ENCODE results near the gene LMX1B.
"Not testable (repeated sequence)": the region's sequence is repeated elsewhere in the genome, so short reads cannot be mapped to it uniquely, and the experiment has no call there.

Gene LMX1B

GRCh38 chr9:126654124-126654523 is 40.4 kb downstream of the LMX1B start:
- no peak overlapping the region for H3K27ac ChIP-seq
- TF ChIP-seq CTCF (IDR thresholded peaks at IDR 0.05) (no peak), ZFX (IDR thresholded peaks at IDR 0.05; ENCODE audit: borderline replicate concordance) (no peak)

- not testable (repeated sequence) for H3K27ac ChIP-seq
Measured at GRCh38 chr9:126656214-126656613, 42.5 kb downstream of the LMX1B start.

- TF ChIP-seq CTCF (IDR thresholded peaks at IDR 0.05), result no peak
- no peak for TF ChIP-seq ZFX (IDR thresholded peaks at IDR 0.05; ENCODE audit: borderline replicate concordance)
- H3K27ac ChIP-seq, result no peak overlapping the region
Measured at GRCh38 chr9:126658201-126658825, 44.6 kb downstream of the LMX1B start.

- no peak for TF ChIP-seq CTCF (IDR thresholded peaks at IDR 0.05)
- TF ChIP-seq ZFX (IDR thresholded peaks at IDR 0.05; ENCODE audit: borderline replicate concordance), result no peak
- no peak overlapping the region for H3K27ac ChIP-seq
Measured at GRCh38 chr9:126658956-126659555, 45.3 kb downstream of the LMX1B start.

GRCh38 chr9:126661122-126661520 is 47.4 kb downstream of the LMX1B start:
- H3K27ac ChIP-seq, result no peak overlapping the region
- no peak for TF ChIP-seq ZFX (IDR thresholded peaks at IDR 0.05; ENCODE audit: borderline replicate concordance)

GRCh38 chr9:126661521-126662251 is 48.0 kb downstream of the LMX1B start:
- no peak overlapping the region for H3K27ac ChIP-seq
- TF ChIP-seq CTCF (IDR thresholded peaks at IDR 0.05) (no peak), ZFX (IDR thresholded peaks at IDR 0.05; ENCODE audit: borderline replicate concordance) (no peak)

- H3K27ac ChIP-seq, result no peak overlapping the region
- no peak for TF ChIP-seq CTCF (IDR thresholded peaks at IDR 0.05)
- no peak for TF ChIP-seq ZFX (IDR thresholded peaks at IDR 0.05; ENCODE audit: borderline replicate concordance)
Measured at GRCh38 chr9:126663661-126664072, 49.9 kb downstream of the LMX1B start.

GRCh38 chr9:126664900-126665643 is 51.3 kb downstream of the LMX1B start:
- no peak overlapping the region for H3K27ac ChIP-seq
- TF ChIP-seq ZFX (IDR thresholded peaks at IDR 0.05; ENCODE audit: borderline replicate concordance) (no peak), CTCF (IDR thresholded peaks at IDR 0.05) (no peak)
